HepG2 (cell line): ENCODE measurements around the gene SLC39A8. TPM values are rescaled to one million over a fixed set of nuclear protein-coding genes. Genes with fewer than 3 reads are reported as not detected.
"Not testable (repeated sequence)": the region's sequence is repeated elsewhere in the genome, so short reads cannot be mapped to it uniquely, and the experiment has no call there.

Experiments used
- ATAC-seq: fragments of 200-7000 bp; cut with Tn5 transposase; 3 replicates; pipeline ENCODE4 v1.9.1; 2020; ENCODE audit warnings: mild to moderate bottlenecking, moderate library complexity
- BruUV-seq: library from RNA; stranded (reverse); fragments of 400-500 nt; replicated peaks from 2 replicates; lab custom pipeline; 2021; lab: Mats Ljungman, UMichigan
- CTCF ChIA-PET: fragments of 300-600 bp; formaldehyde crosslinking; extraction: SDS; loops from one replicate; lab custom pipeline; 2021; ENCODE audit warnings: low total read pairs, inconsistent platforms, low intra/inter-chr PET ratio; lab: Yijun Ruan, JAX
- POLR2A ChIA-PET: fragments of 350-600 bp; sonication (Branson Sonifier 250); formaldehyde crosslinking; loops from one replicate; lab custom pipeline; 2020; ENCODE audit warnings: antibody characterized with exemption, inconsistent platforms; lab: Yijun Ruan, JAX
- DNase-seq: peaks from one replicate; pipeline ENCODE4 v3.0.0-alpha.2; 2015; ENCODE audit warnings: low spot score
- FAIRE-seq: peaks from 3 replicates; lab custom pipeline; 2011; peaks lifted over from hg19 to GRCh38; lab: Jason Lieb, UNC
- H2AFZ ChIP-seq: one replicate; pipeline ENCODE4 v1.6.1; 2011; ENCODE audit warnings: low read length, inconsistent platforms
- H3K27ac ChIP-seq: fragments of 300-600 bp; 3 replicates; pipeline ENCODE4 v1.8.0; 2011; ENCODE audit warnings: mixed run types, mild to moderate bottlenecking, mixed read lengths, low read length, inconsistent platforms; ENCODE audit not compliant: insufficient read depth; ENCODE audit errors: extremely low read length
- H3K27me3 ChIP-seq, 2 experiments: fragments of 200-600 bp in 1 of 2; 2 replicates in 1 of 2; 3 replicates in 1 of 2; pipeline versions ENCODE4 v1.6.0 to v1.8.0; 2011; ENCODE audit warnings: low read length in 2 of 2, mild to moderate bottlenecking in 2 of 2, moderate library complexity in 2 of 2, inconsistent platforms in 1 of 2; ENCODE audit not compliant: insufficient read depth in 2 of 2, control insufficient read depth in 1 of 2
- H3K36me3 ChIP-seq, 2 experiments: fragments of 200-600 bp in 1 of 2; replicated peaks in 1 of 2; 2 replicates in 1 of 2; 3 replicates in 1 of 2; pipeline versions ENCODE4 v1.5.1 to v1.8.0; 2011; ENCODE audit warnings: low read length in 2 of 2, inconsistent platforms in 1 of 2; ENCODE audit not compliant: insufficient read depth in 2 of 2, control insufficient read depth in 1 of 2
- H3K4me1 ChIP-seq: 2 replicates; pipeline ENCODE4 v1.5.1; 2012; ENCODE audit warnings: low read length, inconsistent platforms; ENCODE audit not compliant: insufficient read depth
- H3K4me2 ChIP-seq: 2 replicates; pipeline ENCODE4 v1.6.0; 2011; ENCODE audit warnings: low read depth, low read length, inconsistent platforms
- H3K4me3 ChIP-seq, 3 experiments: fragments of 200-600 bp in 1 of 3; sonication (generic), shearing (Covaris generic) in 1 of 3; replicated peaks in 1 of 3; 2 replicates each; pipeline ENCODE4 v1.5.1; 2011 to 2016; ENCODE audit warnings: low read length in 3 of 3, inconsistent platforms in 2 of 3, low read depth in 2 of 3, mild to moderate bottlenecking in 2 of 3, control low read depth in 1 of 3, mixed read lengths in 1 of 3; ENCODE audit not compliant: insufficient read depth in 1 of 3
- H3K79me2 ChIP-seq: one replicate; pipeline ENCODE4 v1.6.1; 2011; ENCODE audit warnings: low read length, inconsistent platforms; ENCODE audit not compliant: insufficient read depth
- H3K9ac ChIP-seq: 2 replicates; pipeline ENCODE4 v1.6.0; 2011; ENCODE audit warnings: mild to moderate bottlenecking, low read depth, low read length, inconsistent platforms; ENCODE audit not compliant: insufficient read depth
- H3K9me3 ChIP-seq: 2 replicates; pipeline ENCODE4 v1.5.1; 2012; ENCODE audit warnings: mild to moderate bottlenecking, low read length
- H4K20me1 ChIP-seq: 2 replicates; pipeline ENCODE4 v1.6.0; 2011; ENCODE audit warnings: inconsistent platforms, mild to moderate bottlenecking, low read length, moderate library complexity; ENCODE audit not compliant: insufficient read depth
- FOXA1 ChIP-seq, 2 experiments: fragments of 450-650 bp in 1 of 2; sonication (generic) in 1 of 2; formaldehyde crosslinking in 1 of 2; IDR thresholded peaks; 2 replicates each; pipeline versions ENCODE4 v1.4.0 to v1.6.1; 2016 to 2020; ENCODE audit warnings: missing genetic modification reagents in 1 of 2
- HOXD1 ChIP-seq: sonication (generic); formaldehyde crosslinking; IDR thresholded peaks from 2 replicates; pipeline ENCODE4 v1.5.0; 2020; ENCODE audit warnings: missing genetic modification reagents
- ZNF256 ChIP-seq: sonication (generic); formaldehyde crosslinking; conservative IDR thresholded peaks from 2 replicates; pipeline ENCODE4 v1.4.0; 2020; ENCODE audit warnings: missing genetic modification reagents
- ZNF713 ChIP-seq: sonication (generic); formaldehyde crosslinking; IDR thresholded peaks from 2 replicates; pipeline ENCODE4 v1.4.0; 2020; ENCODE audit warnings: mild to moderate bottlenecking, missing genetic modification reagents
- ZNF749 ChIP-seq: sonication (generic); formaldehyde crosslinking; IDR thresholded peaks from 2 replicates; pipeline ENCODE4 v1.8.0; 2022; ENCODE audit warnings: mild to moderate bottlenecking, missing genetic modification reagents, moderate library complexity, borderline replicate concordance
- ZNF788 ChIP-seq: sonication (generic); formaldehyde crosslinking; IDR thresholded peaks from 2 replicates; pipeline ENCODE4 v1.5.0; 2020; ENCODE audit warnings: mild to moderate bottlenecking, missing genetic modification reagents, borderline replicate concordance
- ZSCAN12 ChIP-seq: sonication (generic); formaldehyde crosslinking; IDR thresholded peaks from 2 replicates; pipeline ENCODE4 v1.9.0; 2021; ENCODE audit warnings: mild to moderate bottlenecking, missing genetic modification reagents
- WGBS: methylation state at CpG from one replicate; pipeline ENCODE4 v1.1.6; 2017; ENCODE audit warnings: low lambda C conversion rate; 5-methylcytosine and 5-hydroxymethylcytosine counted together
- in situ Hi-C: cut with HindIII; loops from 2 replicates; pipeline ENCODE4 v1.10.0; 2017; ENCODE audit warnings: low pct_unique_long_range_greater_than_20kb; ENCODE audit not compliant: extremely low pct_ligation_motif_present
- intact Hi-C: fragments of 100-400 bp; cut with micrococcal nuclease; formaldehyde crosslinking; loops from one replicate; pipeline ENCODE4 v1.10.0; 2022; ENCODE audit not compliant: unreplicated experiment
- polyA plus RNA-seq, 8 experiments: library from polyadenylated mRNA; depleted of rRNA in 3 of 8; stranded (reverse) in 7 of 8; unstranded in 1 of 8; fragments of >200 nt; fragmentation: Illumina TruSeq in 4 of 8; extraction: Trizol in 4 of 8; gene quantifications; 2 replicates each; pipeline versions ENCODE4 v1.2.1 to v1.2.3, GENCODE V29; 2011 to 2016; ENCODE audit warnings: low read depth in 4 of 8, missing spikeins in 1 of 8, mixed read lengths in 1 of 8; ENCODE audit not compliant: insufficient read depth in 1 of 8
- total RNA-seq, 5 experiments: library from RNA; depleted of rRNA; stranded (reverse); fragments of >200 nt; fragmentation: Illumina TruSeq; extraction: Trizol; gene quantifications; 2 replicates each; pipeline ENCODE4 v1.2.3, GENCODE V29; 2016; ENCODE audit warnings: low read depth in 1 of 5
- TF ChIP-seq, protein P1 (sequence below): sonication (generic); formaldehyde crosslinking; IDR thresholded peaks from 2 replicates; pipeline ENCODE4 v1.4.0; 2020; ENCODE audit warnings: missing genetic modification reagents, borderline replicate concordance
- TF ChIP-seq, protein P2 (sequence below): sonication (generic); formaldehyde crosslinking; IDR thresholded peaks from 2 replicates; pipeline ENCODE4 v1.4.0; 2020; ENCODE audit warnings: missing genetic modification reagents

The SLC39A8 gene
- total and polyA plus RNA-seq, 2 of the 13 experiments (the other 11 are each of a cell fraction or from before 2014, with no cell fraction given) = 0.22 to 0.38 TPM

GRCh38 chr4:102380253-102380652 is 35.0 kb upstream of the SLC39A8 start:
- TF ChIP-seq, protein P1, sequence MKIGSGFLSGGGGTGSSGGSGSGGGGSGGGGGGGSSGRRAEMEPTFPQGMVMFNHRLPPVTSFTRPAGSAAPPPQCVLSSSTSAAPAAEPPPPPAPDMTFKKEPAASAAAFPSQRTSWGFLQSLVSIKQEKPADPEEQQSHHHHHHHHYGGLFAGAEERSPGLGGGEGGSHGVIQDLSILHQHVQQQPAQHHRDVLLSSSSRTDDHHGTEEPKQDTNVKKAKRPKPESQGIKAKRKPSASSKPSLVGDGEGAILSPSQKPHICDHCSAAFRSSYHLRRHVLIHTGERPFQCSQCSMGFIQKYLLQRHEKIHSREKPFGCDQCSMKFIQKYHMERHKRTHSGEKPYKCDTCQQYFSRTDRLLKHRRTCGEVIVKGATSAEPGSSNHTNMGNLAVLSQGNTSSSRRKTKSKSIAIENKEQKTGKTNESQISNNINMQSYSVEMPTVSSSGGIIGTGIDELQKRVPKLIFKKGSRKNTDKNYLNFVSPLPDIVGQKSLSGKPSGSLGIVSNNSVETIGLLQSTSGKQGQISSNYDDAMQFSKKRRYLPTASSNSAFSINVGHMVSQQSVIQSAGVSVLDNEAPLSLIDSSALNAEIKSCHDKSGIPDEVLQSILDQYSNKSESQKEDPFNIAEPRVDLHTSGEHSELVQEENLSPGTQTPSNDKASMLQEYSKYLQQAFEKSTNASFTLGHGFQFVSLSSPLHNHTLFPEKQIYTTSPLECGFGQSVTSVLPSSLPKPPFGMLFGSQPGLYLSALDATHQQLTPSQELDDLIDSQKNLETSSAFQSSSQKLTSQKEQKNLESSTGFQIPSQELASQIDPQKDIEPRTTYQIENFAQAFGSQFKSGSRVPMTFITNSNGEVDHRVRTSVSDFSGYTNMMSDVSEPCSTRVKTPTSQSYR (CRISPR knock-in tag) = peak; percentile 86
- H3K79me2 ChIP-seq; H3K4me1 ChIP-seq; DNase-seq; FAIRE-seq; H3K9ac ChIP-seq; H2AFZ ChIP-seq; H3K4me2 ChIP-seq; CTCF ChIA-PET; ATAC-seq; H3K27ac ChIP-seq; H3K36me3 ChIP-seq; BruUV-seq; POLR2A ChIA-PET; in situ Hi-C loops; H4K20me1 ChIP-seq; H3K9me3 ChIP-seq; H3K4me3 ChIP-seq; intact Hi-C loops; H3K27me3 ChIP-seq; TF ChIP-seq FOXA1 (IDR thresholded peaks at IDR 0.05): not testable (repeated sequence)
- TF ChIP-seq FOXA1 (CRISPR knock-in tag; IDR thresholded peaks at IDR 0.05) = 0 out of 2 replicates have a peak, but pooled peaks have one; percentile 19
- WGBS = 25% methylated on average over 6 of the region's 10 CpGs

- Histone ChIP-seq H3K27ac (no peak overlapping the region), H3K36me3 (no peaks in the 10 kb centered on the region), H3K79me2 (no peaks in the 10 kb centered on the region), H3K9ac (no peak overlapping the region), H3K4me1 (no peaks in the 10 kb centered on the region), H3K9me3 (no peaks in the 10 kb centered on the region), H3K27me3 (no peaks in the 10 kb centered on the region), H2AFZ (no peak overlapping the region), H3K4me3 (no peak overlapping the region), H4K20me1 (no peaks in the 10 kb centered on the region), H3K4me2 (no peak overlapping the region)
- ATAC-seq (no peak), FAIRE-seq (no peak), DNase-seq (no peak)
- POLR2A ChIA-PET = no interaction called here
- intact Hi-C loops = no loop called here
- CTCF ChIA-PET = no interaction called here
- in situ Hi-C loops = no loop called here
- no TSS peak for BruUV-seq
- 0% methylated on average over 2 of the region's 2 CpGs for WGBS
- TF ChIP-seq, protein P2, sequence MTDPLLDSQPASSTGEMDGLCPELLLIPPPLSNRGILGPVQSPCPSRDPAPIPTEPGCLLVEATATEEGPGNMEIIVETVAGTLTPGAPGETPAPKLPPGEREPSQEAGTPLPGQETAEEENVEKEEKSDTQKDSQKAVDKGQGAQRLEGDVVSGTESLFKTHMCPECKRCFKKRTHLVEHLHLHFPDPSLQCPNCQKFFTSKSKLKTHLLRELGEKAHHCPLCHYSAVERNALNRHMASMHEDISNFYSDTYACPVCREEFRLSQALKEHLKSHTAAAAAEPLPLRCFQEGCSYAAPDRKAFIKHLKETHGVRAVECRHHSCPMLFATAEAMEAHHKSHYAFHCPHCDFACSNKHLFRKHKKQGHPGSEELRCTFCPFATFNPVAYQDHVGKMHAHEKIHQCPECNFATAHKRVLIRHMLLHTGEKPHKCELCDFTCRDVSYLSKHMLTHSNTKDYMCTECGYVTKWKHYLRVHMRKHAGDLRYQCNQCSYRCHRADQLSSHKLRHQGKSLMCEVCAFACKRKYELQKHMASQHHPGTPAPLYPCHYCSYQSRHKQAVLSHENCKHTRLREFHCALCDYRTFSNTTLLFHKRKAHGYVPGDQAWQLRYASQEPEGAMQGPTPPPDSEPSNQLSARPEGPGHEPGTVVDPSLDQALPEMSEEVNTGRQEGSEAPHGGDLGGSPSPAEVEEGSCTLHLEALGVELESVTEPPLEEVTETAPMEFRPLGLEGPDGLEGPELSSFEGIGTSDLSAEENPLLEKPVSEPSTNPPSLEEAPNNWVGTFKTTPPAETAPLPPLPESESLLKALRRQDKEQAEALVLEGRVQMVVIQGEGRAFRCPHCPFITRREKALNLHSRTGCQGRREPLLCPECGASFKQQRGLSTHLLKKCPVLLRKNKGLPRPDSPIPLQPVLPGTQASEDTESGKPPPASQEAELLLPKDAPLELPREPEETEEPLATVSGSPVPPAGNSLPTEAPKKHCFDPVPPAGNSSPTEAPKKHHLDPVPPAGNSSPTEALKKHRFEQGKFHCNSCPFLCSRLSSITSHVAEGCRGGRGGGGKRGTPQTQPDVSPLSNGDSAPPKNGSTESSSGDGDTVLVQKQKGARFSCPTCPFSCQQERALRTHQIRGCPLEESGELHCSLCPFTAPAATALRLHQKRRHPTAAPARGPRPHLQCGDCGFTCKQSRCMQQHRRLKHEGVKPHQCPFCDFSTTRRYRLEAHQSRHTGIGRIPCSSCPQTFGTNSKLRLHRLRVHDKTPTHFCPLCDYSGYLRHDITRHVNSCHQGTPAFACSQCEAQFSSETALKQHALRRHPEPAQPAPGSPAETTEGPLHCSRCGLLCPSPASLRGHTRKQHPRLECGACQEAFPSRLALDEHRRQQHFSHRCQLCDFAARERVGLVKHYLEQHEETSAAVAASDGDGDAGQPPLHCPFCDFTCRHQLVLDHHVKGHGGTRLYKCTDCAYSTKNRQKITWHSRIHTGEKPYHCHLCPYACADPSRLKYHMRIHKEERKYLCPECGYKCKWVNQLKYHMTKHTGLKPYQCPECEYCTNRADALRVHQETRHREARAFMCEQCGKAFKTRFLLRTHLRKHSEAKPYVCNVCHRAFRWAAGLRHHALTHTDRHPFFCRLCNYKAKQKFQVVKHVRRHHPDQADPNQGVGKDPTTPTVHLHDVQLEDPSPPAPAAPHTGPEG (CRISPR knock-in tag) = no peak
- TF ChIP-seq ZNF788 (CRISPR knock-in tag) = no peak
- no peak for TF ChIP-seq ZSCAN12
- TF ChIP-seq ZNF256 = no peak
- TF ChIP-seq ZNF713 (CRISPR knock-in tag) = no peak
- no peak for TF ChIP-seq ZNF749 (CRISPR knock-in tag)
- no peak for TF ChIP-seq HOXD1 (CRISPR knock-in tag)
Measured at GRCh38 chr4:102362922-102363432, 17.7 kb upstream of the SLC39A8 start.
